BE2C (cell line): ENCODE measurements around the gene F11R.
A peak's percentile ranks its signal among the peaks of the same experiment; 100 is the strongest.

Experiments used
- DNase-seq: peaks from one replicate; pipeline ENCODE4 v3.0.0-alpha.2; 2020
- H3K27me3 ChIP-seq: fragments of 250-450 bp; sonication (Bioruptor Pico); 2 replicates; pipeline ENCODE4 v1.5.1; 2020; ENCODE audit warnings: mild to moderate bottlenecking
- H3K36me3 ChIP-seq: fragments of 250-450 bp; sonication (Bioruptor Pico); 2 replicates; pipeline ENCODE4 v1.5.1; 2020; ENCODE audit warnings: mild to moderate bottlenecking
- H3K4me1 ChIP-seq: fragments of 250-450 bp; sonication (Bioruptor Pico); 2 replicates; pipeline ENCODE4 v1.5.1; 2020
- H3K4me3 ChIP-seq: 2 replicates; pipeline ENCODE4 v1.5.1; 2011; ENCODE audit warnings: low read depth, low read length
- H3K9me3 ChIP-seq: fragments of 250-450 bp; sonication (Bioruptor Pico); 2 replicates; pipeline ENCODE4 v1.5.1; 2020
- TF ChIP-seq, protein P1 (sequence below): IDR thresholded peaks from 2 replicates; pipeline ENCODE4 v1.5.1; 2012; ENCODE audit warnings: mild to moderate bottlenecking, low read depth, low read length

The F11R gene

DNA sequence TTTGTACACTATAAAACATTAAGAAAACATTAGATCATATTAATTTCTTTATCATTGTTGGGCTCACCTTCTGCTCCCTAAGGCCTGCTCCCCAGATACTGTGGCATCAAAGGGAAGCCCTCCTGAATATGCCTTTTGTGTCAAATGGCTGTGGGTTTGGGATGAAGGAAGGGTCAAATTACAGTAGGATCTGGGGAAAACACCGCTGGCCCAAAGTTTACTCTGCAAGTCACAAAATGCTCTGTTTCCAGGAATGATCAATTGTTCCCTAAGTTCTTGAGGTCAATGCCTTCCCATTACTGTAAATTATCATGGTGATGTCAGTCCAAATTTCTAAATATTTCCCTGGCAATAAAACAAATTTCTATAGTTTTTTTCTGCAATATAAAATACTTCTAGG is 59.5 kb downstream of the F11R start:
- Histone ChIP-seq H3K27me3 (peaks cover 6% of the 10 kb centered on the region; the same call in 1 of the 2 replicates), H3K9me3 (no peaks in the 10 kb centered on the region), H3K36me3 (no peaks in the 10 kb centered on the region), H3K4me3 (no peak overlapping the region), H3K4me1 (no peaks in the 10 kb centered on the region)
- no peak for DNase-seq
- TF ChIP-seq, protein P1, sequence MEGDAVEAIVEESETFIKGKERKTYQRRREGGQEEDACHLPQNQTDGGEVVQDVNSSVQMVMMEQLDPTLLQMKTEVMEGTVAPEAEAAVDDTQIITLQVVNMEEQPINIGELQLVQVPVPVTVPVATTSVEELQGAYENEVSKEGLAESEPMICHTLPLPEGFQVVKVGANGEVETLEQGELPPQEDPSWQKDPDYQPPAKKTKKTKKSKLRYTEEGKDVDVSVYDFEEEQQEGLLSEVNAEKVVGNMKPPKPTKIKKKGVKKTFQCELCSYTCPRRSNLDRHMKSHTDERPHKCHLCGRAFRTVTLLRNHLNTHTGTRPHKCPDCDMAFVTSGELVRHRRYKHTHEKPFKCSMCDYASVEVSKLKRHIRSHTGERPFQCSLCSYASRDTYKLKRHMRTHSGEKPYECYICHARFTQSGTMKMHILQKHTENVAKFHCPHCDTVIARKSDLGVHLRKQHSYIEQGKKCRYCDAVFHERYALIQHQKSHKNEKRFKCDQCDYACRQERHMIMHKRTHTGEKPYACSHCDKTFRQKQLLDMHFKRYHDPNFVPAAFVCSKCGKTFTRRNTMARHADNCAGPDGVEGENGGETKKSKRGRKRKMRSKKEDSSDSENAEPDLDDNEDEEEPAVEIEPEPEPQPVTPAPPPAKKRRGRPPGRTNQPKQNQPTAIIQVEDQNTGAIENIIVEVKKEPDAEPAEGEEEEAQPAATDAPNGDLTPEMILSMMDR, result no peak

DNA sequence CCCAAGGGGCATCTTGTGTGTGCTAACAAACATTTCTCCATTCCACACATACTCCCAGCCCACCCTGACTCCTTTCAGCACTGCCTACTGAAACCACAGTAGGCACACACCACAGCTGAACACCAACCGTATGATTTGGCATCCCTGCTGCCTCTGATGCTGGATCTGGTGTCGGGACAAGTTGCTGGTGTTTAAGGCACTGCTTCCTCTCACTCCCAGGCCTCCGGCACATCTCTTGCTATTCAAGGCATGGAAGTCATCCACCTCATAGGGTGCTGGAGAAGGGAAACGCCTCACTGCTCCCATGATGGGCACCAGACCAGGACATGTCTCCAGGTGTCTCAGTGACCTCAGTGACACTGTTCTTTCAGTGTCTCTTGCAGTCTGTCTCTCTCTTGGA is 64.0 kb downstream of the F11R start:
- no peak for DNase-seq
- H3K9me3 ChIP-seq, result no peaks in the 10 kb centered on the region
- no peak overlapping the region for H3K4me3 ChIP-seq
- TF ChIP-seq, protein P1, result no peak
- H3K4me1 ChIP-seq, result no peaks in the 10 kb centered on the region
- no peaks in the 10 kb centered on the region for H3K36me3 ChIP-seq
- H3K27me3 ChIP-seq, result 0 out of 2 replicates have a peak, but pooled peaks cover 3% of the 10 kb centered on the region

DNA sequence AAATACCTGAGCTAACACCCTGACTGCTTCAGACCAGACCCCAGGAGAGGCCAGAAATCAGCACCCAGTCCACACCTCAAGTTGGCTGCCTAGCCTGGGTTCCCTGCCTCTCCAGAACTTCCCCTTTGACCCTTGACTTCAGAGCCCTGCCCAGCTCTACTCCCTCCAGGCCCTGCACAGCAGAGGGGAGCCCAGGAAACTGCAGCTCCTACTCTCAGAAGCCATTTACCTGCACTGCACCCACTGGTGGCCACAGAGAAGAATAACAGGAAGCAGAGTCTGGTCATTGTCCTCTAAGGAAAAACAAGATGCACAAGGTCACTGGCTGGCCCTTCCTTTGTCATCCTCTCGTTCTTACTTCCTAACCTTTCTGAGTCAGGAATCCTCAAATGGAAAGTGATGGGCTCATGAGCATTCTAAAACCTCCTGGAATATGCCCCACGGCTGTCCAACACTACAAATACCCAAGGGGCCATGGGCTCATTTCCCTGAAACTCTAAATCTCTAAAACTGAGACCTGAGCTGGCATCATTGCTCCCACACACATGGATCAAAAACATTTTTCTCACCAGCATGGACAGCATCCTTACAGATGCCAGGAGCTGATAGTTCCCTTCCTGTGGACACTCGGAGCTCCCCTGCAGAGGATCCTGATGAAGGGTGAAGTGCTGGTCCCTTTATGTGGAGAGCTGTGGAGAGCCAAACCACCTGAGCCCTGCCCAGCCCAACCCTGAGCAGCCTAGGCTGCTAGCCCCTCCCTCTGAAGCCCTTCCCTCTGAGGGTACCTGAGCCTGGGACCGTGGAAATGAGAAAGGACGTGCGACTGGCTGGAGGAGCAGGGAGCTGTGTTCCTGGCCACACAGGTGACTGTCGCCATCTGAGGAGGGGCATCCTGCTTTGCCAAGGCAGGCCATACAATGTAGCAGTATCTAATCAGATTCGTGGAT is 66.5 kb downstream of the F11R start, which contains the start of gene ITLN2:
Gene ITLN2, minus strand, starts transcription at position 652 of the 947 bp plus-strand sequence. Its CDS starts 68 bp downstream, at position 584.
- no peak within 1 kb of the TSS for H3K4me3 ChIP-seq

GRCh38 chr1:160953030-160953429 is 67.9 kb downstream of the F11R start:
- Histone ChIP-seq H3K4me3 (no peak overlapping the region), H3K27me3 (0 out of 2 replicates have a peak, but pooled peaks cover 3% of the 10 kb centered on the region), H3K4me1 (no peaks in the 10 kb centered on the region), H3K36me3 (no peaks in the 10 kb centered on the region), H3K9me3 (no peaks in the 10 kb centered on the region)
- TF ChIP-seq, protein P1, result no peak
- DNase-seq, result no peak

More for the DNA sequence above, 66.5 kb downstream of the F11R start, which contains the start of gene ITLN2:
- TF ChIP-seq, protein P1, result peak; percentile 67
- no peaks in the 10 kb centered on the region for H3K9me3 ChIP-seq
- peak; percentile 24 for DNase-seq
- no peaks in the 10 kb centered on the region for H3K36me3 ChIP-seq
- H3K27me3 ChIP-seq, result 0 out of 2 replicates have a peak, but pooled peaks cover 3% of the 10 kb centered on the region
- no peaks in the 10 kb centered on the region for H3K4me1 ChIP-seq

DNA sequence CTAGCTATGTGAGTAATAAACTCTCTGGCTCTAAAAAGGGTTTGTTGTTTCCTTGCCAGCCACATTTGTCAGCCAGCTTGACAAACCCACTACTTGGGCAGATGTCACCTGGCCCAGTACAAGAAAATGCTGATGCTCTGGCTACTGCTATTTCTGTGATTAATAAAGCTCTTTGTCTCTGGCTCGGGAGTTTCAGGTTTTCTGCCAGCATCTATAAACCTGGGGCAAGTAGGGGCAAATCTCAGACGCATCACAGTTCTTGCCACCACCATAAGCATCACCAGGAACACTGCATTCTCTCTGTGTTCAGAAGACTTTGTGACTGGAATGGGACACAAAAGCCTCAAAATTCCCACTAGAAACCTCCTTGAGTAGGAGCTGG is 68.8 kb downstream of the F11R start:
- no peaks in the 10 kb centered on the region for H3K36me3 ChIP-seq
- DNase-seq, result no peak
- 0 out of 2 replicates have a peak, but pooled peaks cover 3% of the 10 kb centered on the region for H3K27me3 ChIP-seq
- no peaks in the 10 kb centered on the region for H3K9me3 ChIP-seq
- H3K4me1 ChIP-seq, result no peaks in the 10 kb centered on the region
- no peak overlapping the region for H3K4me3 ChIP-seq
- TF ChIP-seq, protein P1, result no peak
